Hepatocyte (in vitro differentiated cells): ENCODE measurements around the gene NUP160. TPM values are rescaled to one million over a fixed set of nuclear protein-coding genes. Genes with fewer than 3 reads are reported as not detected.

Experiments
- DNase-seq: peaks from one replicate; pipeline ENCODE4 v3.0.0-alpha.2; 2016; ENCODE audit warnings: low spot score
- H2AFZ ChIP-seq: fragments of 200-600 bp; sonication (generic); 2 replicates; pipeline ENCODE4 v1.6.0; 2016; ENCODE audit warnings: antibody characterized with exemption, mild to moderate bottlenecking
- H3K27ac ChIP-seq: fragments of 200-600 bp; sonication (generic); 2 replicates; pipeline ENCODE4 v1.5.1; 2016; ENCODE audit warnings: mild to moderate bottlenecking
- H3K27me3 ChIP-seq: fragments of 200-600 bp; sonication (generic); 2 replicates; pipeline ENCODE4 v1.6.1; 2016
- H3K36me3 ChIP-seq: fragments of 200-600 bp; sonication (generic); replicated peaks from 2 replicates; pipeline ENCODE4 v1.5.1; 2016; ENCODE audit warnings: low read depth; ENCODE audit not compliant: insufficient read depth
- H3K4me1 ChIP-seq: fragments of 200-600 bp; sonication (generic); 2 replicates; pipeline ENCODE4 v1.5.1; 2016; ENCODE audit warnings: mild to moderate bottlenecking, moderate library complexity; ENCODE audit not compliant: insufficient read depth
- H3K4me2 ChIP-seq: fragments of 200-600 bp; sonication (generic); 2 replicates; pipeline ENCODE4 v1.6.0; 2016
- H3K4me3 ChIP-seq: fragments of 200-600 bp; sonication (generic); 2 replicates; pipeline ENCODE4 v1.5.1; 2016; ENCODE audit warnings: mild to moderate bottlenecking
- H3K79me2 ChIP-seq: fragments of 200-600 bp; sonication (generic); 2 replicates; pipeline ENCODE4 v1.6.0; 2017; ENCODE audit warnings: mild to moderate bottlenecking
- H3K9me2 ChIP-seq: fragments of 200-600 bp; sonication (generic); replicated peaks from 2 replicates; pipeline ENCODE4 v1.6.0; 2017; ENCODE audit warnings: mild to moderate bottlenecking; ENCODE audit not compliant: insufficient read depth
- H3K9me3 ChIP-seq: fragments of 200-600 bp; sonication (generic); 2 replicates; pipeline ENCODE4 v1.5.1; 2016; ENCODE audit warnings: low read depth, mild to moderate bottlenecking
- H4K20me1 ChIP-seq: fragments of 200-600 bp; sonication (generic); 2 replicates; pipeline ENCODE4 v1.6.0; 2016; ENCODE audit warnings: mild to moderate bottlenecking; ENCODE audit not compliant: insufficient read depth, poor library complexity, severe bottlenecking
- EZH2 ChIP-seq: fragments of 200-600 bp; sonication (generic); IDR thresholded peaks from 2 replicates; pipeline ENCODE4 v1.6.1; 2016; ENCODE audit warnings: antibody characterized with exemption, mild to moderate bottlenecking, borderline replicate concordance
- EZH2phosphoT487 ChIP-seq: fragments of 200-600 bp; sonication (generic); IDR thresholded peaks from one replicate; pipeline ENCODE4 v1.6.1; 2018; ENCODE audit warnings: antibody characterized with exemption, mild to moderate bottlenecking, low read depth, moderate library complexity; ENCODE audit not compliant: unreplicated experiment, severe bottlenecking
- WGBS: methylation state at CpG from one replicate; pipeline ENCODE4 v1.1.6; 2016; ENCODE audit warnings: low lambda C conversion rate; ENCODE audit errors: missing lambda C conversion rate; 5-methylcytosine and 5-hydroxymethylcytosine counted together
- polyA plus RNA-seq: library from polyadenylated mRNA; unstranded; fragments of >200 nt; fragmentation: Nextera tagmentation; extraction: Ambion mirVana; gene quantifications from 2 replicates; pipeline ENCODE4 v1.2.1, GENCODE V29; 2016
- small RNA-seq: library from RNA; depleted of rRNA; stranded (forward); fragments of <200 nt; gene quantifications from one replicate; pipeline ENCODE3, GENCODE V24; 2014
- total RNA-seq: library from RNA; depleted of rRNA; stranded (reverse); fragments of >200 nt; gene quantifications from 2 replicates; pipeline ENCODE4 v1.2.3, GENCODE V29; 2014
- TF ChIP-seq, protein P1 (sequence below): fragments of 200-600 bp; sonication (generic); IDR thresholded peaks from 2 replicates; pipeline ENCODE4 v1.5.1; 2016; ENCODE audit warnings: antibody characterized with exemption, mild to moderate bottlenecking; ENCODE audit not compliant: poor library complexity

The NUP160 gene
- total and polyA plus RNA-seq, 2 experiments from 2014 or later: 21.0 to 32.6 TPM

DNA sequence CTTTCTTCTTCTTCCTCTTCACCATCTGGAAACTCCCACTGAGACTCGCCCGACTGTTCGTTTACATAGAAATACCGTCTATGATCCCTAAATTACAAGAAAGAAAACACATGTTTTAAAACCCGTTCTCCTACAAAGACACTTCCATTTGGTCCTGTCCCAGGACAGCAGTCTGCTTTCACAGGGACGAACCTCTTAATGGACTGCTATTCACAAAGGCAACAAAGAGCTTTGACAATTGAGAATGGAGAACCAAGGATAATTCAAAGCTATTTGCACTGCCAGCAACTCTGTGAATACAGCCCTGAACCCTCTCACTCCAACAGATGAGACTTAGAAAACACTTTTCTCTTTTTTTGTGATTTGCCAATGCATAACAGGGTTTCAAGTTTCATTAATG, 116.7 kb downstream of the NUP160 start:
- no peaks in the 10 kb centered on the region for H4K20me1 ChIP-seq
- no peak for DNase-seq
- no peaks in the 10 kb centered on the region for H3K27me3 ChIP-seq
- no peaks in the 10 kb centered on the region for H3K9me3 ChIP-seq
- no peak overlapping the region for H3K4me3 ChIP-seq
- H2AFZ ChIP-seq: no peak overlapping the region
- H3K36me3 ChIP-seq: peaks cover 3% of the 10 kb centered on the region
- 60% methylated on average over 6 of the region's 6 CpGs for WGBS
- no peak overlapping the region for H3K4me2 ChIP-seq
- TF ChIP-seq EZH2phosphoT487 (no peak), EZH2 (no peak)
- TF ChIP-seq, protein P1, sequence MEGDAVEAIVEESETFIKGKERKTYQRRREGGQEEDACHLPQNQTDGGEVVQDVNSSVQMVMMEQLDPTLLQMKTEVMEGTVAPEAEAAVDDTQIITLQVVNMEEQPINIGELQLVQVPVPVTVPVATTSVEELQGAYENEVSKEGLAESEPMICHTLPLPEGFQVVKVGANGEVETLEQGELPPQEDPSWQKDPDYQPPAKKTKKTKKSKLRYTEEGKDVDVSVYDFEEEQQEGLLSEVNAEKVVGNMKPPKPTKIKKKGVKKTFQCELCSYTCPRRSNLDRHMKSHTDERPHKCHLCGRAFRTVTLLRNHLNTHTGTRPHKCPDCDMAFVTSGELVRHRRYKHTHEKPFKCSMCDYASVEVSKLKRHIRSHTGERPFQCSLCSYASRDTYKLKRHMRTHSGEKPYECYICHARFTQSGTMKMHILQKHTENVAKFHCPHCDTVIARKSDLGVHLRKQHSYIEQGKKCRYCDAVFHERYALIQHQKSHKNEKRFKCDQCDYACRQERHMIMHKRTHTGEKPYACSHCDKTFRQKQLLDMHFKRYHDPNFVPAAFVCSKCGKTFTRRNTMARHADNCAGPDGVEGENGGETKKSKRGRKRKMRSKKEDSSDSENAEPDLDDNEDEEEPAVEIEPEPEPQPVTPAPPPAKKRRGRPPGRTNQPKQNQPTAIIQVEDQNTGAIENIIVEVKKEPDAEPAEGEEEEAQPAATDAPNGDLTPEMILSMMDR: no peak
- H3K27ac ChIP-seq: no peak overlapping the region
- no peaks in the 10 kb centered on the region for H3K9me2 ChIP-seq
- H3K4me1 ChIP-seq: peaks cover 5% of the 10 kb centered on the region
- peaks cover 2% of the 10 kb centered on the region for H3K79me2 ChIP-seq

Small RNA genes within 50 kb of the gene (small RNA-seq; reads per million reads assigned to genes)
- gene AC021443.1: not detected
- not detected for gene RF00019
- not detected for gene RNA5SP340

Other genes with a start within 250 kb of the NUP160 start
- gene MTCH2, start 205.8 kb downstream of the NUP160 start, total RNA-seq: 91.8 and 96.1 TPM in 2 replicates
- 130 and 171 TPM in 2 replicates for gene MTCH2, start 205.8 kb downstream of the NUP160 start, polyA plus RNA-seq
- 2.0 and 2.3 TPM in 2 replicates for gene AGBL2, start 133.0 kb downstream of the NUP160 start, total RNA-seq
- 2.0 and 5.8 TPM in 2 replicates for gene AGBL2, start 133.0 kb downstream of the NUP160 start, polyA plus RNA-seq
- gene FNBP4, start 81.0 kb downstream of the NUP160 start, total RNA-seq: 43.9 and 56.7 TPM in 2 replicates
- gene FNBP4, start 81.0 kb downstream of the NUP160 start, polyA plus RNA-seq: 41.6 and 48.7 TPM in 2 replicates
- 16.4 and 21.0 TPM in 2 replicates for gene PTPRJ, start 132.2 kb upstream of the NUP160 start, total RNA-seq
- gene PTPRJ, start 132.2 kb upstream of the NUP160 start, polyA plus RNA-seq: 7.5 and 9.3 TPM in 2 replicates